ENCODE measurements around the gene CHAD. TPM values are rescaled to one million over a fixed set of nuclear protein-coding genes. Genes with fewer than 3 reads are reported as not detected.

The CHAD gene
- polyA plus RNA-seq, 1 of the 3 experiments (the other 2 are of a cell fraction) = not detected

- Histone ChIP-seq H3K9ac (no peak overlapping the region), H3K27ac (ENCODE audit: low read depth in 2 of 2, low read length in 1 of 2) (peak overlapping the region; percentile 23 to 26; a peak in 2 of 4 replicates), H3K4me2 (no peak overlapping the region), H3K27me3 (ENCODE audit: insufficient read depth) (no peaks in the 10 kb centered on the region), H2AFZ (ENCODE audit: low read depth) (no peak overlapping the region), H3K4me3 (ENCODE audit: low read depth in 2 of 2, low read length in 1 of 2) (no peak overlapping the region; a peak in 1 of 4 replicates), H3K79me2 (ENCODE audit: insufficient read depth) (peaks cover 16% of the 10 kb centered on the region), H3K9me2 (no peaks in the 10 kb centered on the region), H3K9me3 (no peaks in the 10 kb centered on the region), H4K20me1 (ENCODE audit: insufficient read depth) (no peaks in the 10 kb centered on the region), H3F3A (replicated peaks; ENCODE audit: insufficient read depth) (peaks cover 18% of the 10 kb centered on the region), H3K36me3 (replicated peaks in 1 of 2; ENCODE audit: control insufficient read depth in 1 of 2, insufficient read depth in 2 of 2, low read length in 1 of 2) (peaks cover 23 to 53% of the 10 kb centered on the region in 2 experiments), H3K4me1 (ENCODE audit: control insufficient read depth in 1 of 2, insufficient read depth in 2 of 2, low read depth in 1 of 2, low read length in 1 of 2) (peaks cover 10 to 17% of the 10 kb centered on the region in 2 experiments; a peak in 2 of 4 replicates)
- no peak for DNase-seq
- ChIA-PET POLR2A (no interaction called here), CTCF (interaction anchor here (0.6 to 9.8 kb wide), 21 partner anchors 9 to 371 kb away, joined by 3 to 183 read pairs (median 6); partner anchors contain the start of genes CHAD, EME1, EPN3 and MRPL27)
- 68% methylated on average over 23 of the region's 23 CpGs for WGBS (ENCODE audit: low lambda C conversion rate)
- TF ChIP-seq USF1 (IDR thresholded peaks at IDR 0.05; ENCODE audit: borderline replicate concordance, low read depth) = no peak
- TF ChIP-seq RAD21 (IDR thresholded peaks at IDR 0.05; ENCODE audit: low read length) = no peak
- no peak for TF ChIP-seq PBX3 (IDR thresholded peaks at IDR 0.05)
- TF ChIP-seq ELF1 (IDR thresholded peaks at IDR 0.05) = no peak
- no peak for TF ChIP-seq EZH2phosphoT487 (IDR thresholded peaks at IDR 0.05; ENCODE audit: borderline replicate concordance, low read depth)
- no peak for TF ChIP-seq POLR2AphosphoS5 (IDR thresholded peaks at IDR 0.05; ENCODE audit: low read depth, low read length)
- no peak for TF ChIP-seq FOSL2 (IDR thresholded peaks at IDR 0.05; ENCODE audit: borderline replicate concordance, low read depth)
These were observed 13.4 kb upstream of the CHAD start for GRCh38 chr17:50482110-50482509.

GRCh38 chr17:50481648-50482047 lies 13.0 kb upstream of the CHAD start:
- peaks cover 16% of the 10 kb centered on the region for H3K79me2 ChIP-seq (ENCODE audit: insufficient read depth)
- ChIA-PET CTCF (interaction anchor here (0.6 to 9.8 kb wide), 19 partner anchors 9 to 371 kb away, joined by 3 to 183 read pairs (median 6); partner anchors contain the start of genes CHAD, EME1, EPN3 and MRPL27), POLR2A (no interaction called here)
- no peaks in the 10 kb centered on the region for H3K27me3 ChIP-seq (ENCODE audit: insufficient read depth)
- WGBS (ENCODE audit: low lambda C conversion rate) = 82% methylated on average over 4 of the region's 4 CpGs
- no peaks in the 10 kb centered on the region for H4K20me1 ChIP-seq (ENCODE audit: insufficient read depth)
- no peak overlapping the region for H2AFZ ChIP-seq (ENCODE audit: low read depth)
- peaks cover 18% of the 10 kb centered on the region for H3F3A ChIP-seq (replicated peaks; ENCODE audit: insufficient read depth)
- H3K9me2 ChIP-seq = no peaks in the 10 kb centered on the region
- no peak overlapping the region for H3K4me2 ChIP-seq
- H3K4me1 ChIP-seq (ENCODE audit: control insufficient read depth in 1 of 2, insufficient read depth in 2 of 2, low read depth in 1 of 2, low read length in 1 of 2) = peaks cover 10 to 17% of the 10 kb centered on the region in 2 experiments; a peak in 2 of 4 replicates
- no peaks in the 10 kb centered on the region for H3K9me3 ChIP-seq
- H3K4me3 ChIP-seq (ENCODE audit: low read depth in 2 of 2, low read length in 1 of 2) = no peak overlapping the region
- DNase-seq = no peak
- peaks cover 23 to 53% of the 10 kb centered on the region in 2 experiments for H3K36me3 ChIP-seq (replicated peaks in 1 of 2; ENCODE audit: control insufficient read depth in 1 of 2, insufficient read depth in 2 of 2, low read length in 1 of 2)
- no peak overlapping the region for H3K9ac ChIP-seq
- H3K27ac ChIP-seq (ENCODE audit: low read depth in 2 of 2, low read length in 1 of 2) = peak overlapping the region in 1 of 2 experiments; percentile 26; a peak in 1 of 4 replicates
- TF ChIP-seq RAD21 (IDR thresholded peaks at IDR 0.05; ENCODE audit: low read length) (no peak), REST (IDR thresholded peaks at IDR 0.05; ENCODE audit: low read depth, low read length) (no peak), GABPA (IDR thresholded peaks at IDR 0.05; ENCODE audit: low read depth) (no peak), SMC3 (IDR thresholded peaks at IDR 0.05; ENCODE audit: low read depth, low read length) (no peak), RCOR1 (IDR thresholded peaks at IDR 0.05; ENCODE audit: low read length) (no peak), TEAD4 (IDR thresholded peaks at IDR 0.05; ENCODE audit: borderline replicate concordance, insufficient read depth) (no peak), GATA2 (CRISPR knock-in tag; IDR thresholded peaks at IDR 0.05) (no peak), TCF12 (IDR thresholded peaks at IDR 0.05) (no peak), POLR2AphosphoS5 (IDR thresholded peaks at IDR 0.05; ENCODE audit: low read depth, low read length) (no peak), MXI1 (IDR thresholded peaks at IDR 0.05; ENCODE audit: low read depth, low read length) (no peak), TAF1 (IDR thresholded peaks at IDR 0.05; ENCODE audit: borderline replicate concordance, low read depth, low read length) (no peak), MAX (IDR thresholded peaks at IDR 0.05; ENCODE audit: low read depth) (no peak), PBX3 (IDR thresholded peaks at IDR 0.05) (no peak), USF1 (IDR thresholded peaks at IDR 0.05; ENCODE audit: borderline replicate concordance, low read depth) (no peak), NRF1 (IDR thresholded peaks at IDR 0.05; ENCODE audit: low read depth, low read length) (no peak), EP300 (IDR thresholded peaks at IDR 0.05; ENCODE audit: borderline replicate concordance in 1 of 2, low read depth in 1 of 2, low read length in 1 of 2) (no peak), RXRA (IDR thresholded peaks at IDR 0.05; ENCODE audit: borderline replicate concordance, low read depth) (no peak)
